HepG2 (cell line): ENCODE measurements around the gene BAIAP2L1. TPM values are rescaled to one million over a fixed set of nuclear protein-coding genes. Genes with fewer than 3 reads are reported as not detected.

ENCODE experiments used
- ASH2L ChIP-seq: fragments of 300-600, 200-600 bp; sonication (generic); IDR thresholded peaks from 2 replicates; pipeline ENCODE4 v1.7.0; 2017; ENCODE audit warnings: low read depth, mild to moderate bottlenecking, moderate library complexity, mixed read lengths, low read length; ENCODE audit not compliant: insufficient read length
- ATF3 ChIP-seq: sonication (generic); formaldehyde crosslinking; IDR thresholded peaks from 2 replicates; pipeline ENCODE4 v1.4.0; 2020; ENCODE audit warnings: missing genetic modification reagents
- ATF7-NPFF ChIP-seq: sonication (generic); formaldehyde crosslinking; IDR thresholded peaks from 2 replicates; pipeline ENCODE4 v1.8.1; 2023; ENCODE audit warnings: mild to moderate bottlenecking, low read depth, missing genetic modification reagents, moderate library complexity
- BCL6 ChIP-seq: IDR thresholded peaks from 2 replicates; pipeline ENCODE4 v1.6.1; 2016; ENCODE audit warnings: missing genetic modification reagents, missing compliant biosample characterization
- CREM ChIP-seq, 2 experiments: sonication (generic) in 1 of 2; formaldehyde crosslinking in 1 of 2; IDR thresholded peaks; 2 replicates each; pipeline versions ENCODE4 v1.4.0 to v1.6.1; 2016 to 2020; ENCODE audit warnings: antibody characterized with exemption in 1 of 2, mild to moderate bottlenecking in 1 of 2, missing genetic modification reagents in 1 of 2
- FOXP4 ChIP-seq: sonication (generic); formaldehyde crosslinking; IDR thresholded peaks from 2 replicates; pipeline ENCODE4 v1.4.0; 2020; ENCODE audit warnings: missing genetic modification reagents
- HIC2 ChIP-seq: sonication (generic); formaldehyde crosslinking; IDR thresholded peaks from 2 replicates; pipeline ENCODE4 v1.9.0; 2022; ENCODE audit warnings: low read depth, missing genetic modification reagents
- IKZF5 ChIP-seq: IDR thresholded peaks from 2 replicates; pipeline ENCODE4 v1.6.1; 2018; ENCODE audit warnings: missing genetic modification reagents, mild to moderate bottlenecking, missing compliant biosample characterization
- NBN ChIP-seq: fragments of 450-650 bp; conservative IDR thresholded peaks from 2 replicates; pipeline ENCODE4 v1.6.1; 2017
- NPAS2 ChIP-seq: sonication (generic); formaldehyde crosslinking; IDR thresholded peaks from 2 replicates; pipeline ENCODE4 v1.8.0; 2022; ENCODE audit warnings: mild to moderate bottlenecking, missing genetic modification reagents, borderline replicate concordance
- PRPF4 ChIP-seq: fragments of 200-400 bp; formaldehyde crosslinking; IDR thresholded peaks from 2 replicates; pipeline ENCODE4 v1.6.1; 2016; ENCODE audit warnings: low read length, low read depth; ENCODE audit not compliant: poor library complexity, severe bottlenecking
- ZBTB49 ChIP-seq: sonication (generic); formaldehyde crosslinking; IDR thresholded peaks from 2 replicates; pipeline ENCODE4 v1.4.0; 2020; ENCODE audit warnings: missing genetic modification reagents, borderline replicate concordance
- ZNF10 ChIP-seq: sonication (generic); formaldehyde crosslinking; IDR thresholded peaks from 2 replicates; pipeline ENCODE4 v1.4.0; 2020; ENCODE audit warnings: mild to moderate bottlenecking, low read depth, missing genetic modification reagents, borderline replicate concordance
- ZNF274 ChIP-seq: sonication (generic); formaldehyde crosslinking; IDR thresholded peaks from 2 replicates; pipeline ENCODE4 v1.5.1; 2020; ENCODE audit warnings: mild to moderate bottlenecking, missing genetic modification reagents
- ZNF850 ChIP-seq: sonication (generic); formaldehyde crosslinking; conservative IDR thresholded peaks from 2 replicates; pipeline ENCODE4 v1.9.0; 2021; ENCODE audit warnings: mild to moderate bottlenecking, missing genetic modification reagents
- ZSCAN20 ChIP-seq: sonication (generic); formaldehyde crosslinking; IDR thresholded peaks from 2 replicates; pipeline ENCODE4 v1.4.0; 2020; ENCODE audit warnings: missing genetic modification reagents, mild to moderate bottlenecking, borderline replicate concordance
- polyA plus RNA-seq, 8 experiments: library from polyadenylated mRNA; depleted of rRNA in 3 of 8; stranded (reverse) in 7 of 8; unstranded in 1 of 8; fragments of >200 nt; fragmentation: Illumina TruSeq in 4 of 8; extraction: Trizol in 4 of 8; gene quantifications; 2 replicates each; pipeline versions ENCODE4 v1.2.1 to v1.2.3, GENCODE V29; 2011 to 2016; ENCODE audit warnings: low read depth in 4 of 8, missing spikeins in 1 of 8, mixed read lengths in 1 of 8; ENCODE audit not compliant: insufficient read depth in 1 of 8
- total RNA-seq, 5 experiments: library from RNA; depleted of rRNA; stranded (reverse); fragments of >200 nt; fragmentation: Illumina TruSeq; extraction: Trizol; gene quantifications; 2 replicates each; pipeline ENCODE4 v1.2.3, GENCODE V29; 2016; ENCODE audit warnings: low read depth in 1 of 5

Gene BAIAP2L1
- total and polyA plus RNA-seq, 2 of the 13 experiments (the other 11 are each of a cell fraction or from before 2014, with no cell fraction given), result 13.0 to 21.5 TPM

- TF ChIP-seq ZBTB49 (CRISPR knock-in tag) (no peak), ASH2L (peak; percentile 70), ATF7-NPFF (CRISPR knock-in tag) (no peak), NBN (no peak), ZNF274 (CRISPR knock-in tag) (no peak), CREM (IDR thresholded peaks at IDR 0.05) (peak; percentile 98), CREM (CRISPR knock-in tag; IDR thresholded peaks at IDR 0.05) (0 out of 2 replicates have a peak, but pooled peaks have one; percentile 47), ATF3 (peak; percentile 99), ZNF850 (CRISPR knock-in tag) (no peak), IKZF5 (CRISPR knock-in tag) (peak; percentile 93), HIC2 (CRISPR knock-in tag) (peak; percentile 60; the same call in 1 of the 2 replicates), FOXP4 (CRISPR knock-in tag) (peak; percentile 96), NPAS2 (CRISPR knock-in tag) (no peak), ZSCAN20 (CRISPR knock-in tag) (no peak), PRPF4 (no peak), BCL6 (CRISPR knock-in tag) (peak; percentile 92), ZNF10 (CRISPR knock-in tag) (no peak)
Measured at GRCh38 chr7:98418636-98419315, 17.9 kb upstream of the BAIAP2L1 start (continued).
